Activated naive CD8-positive, alpha-beta T cell treated with anti-CD3 and anti-CD28 coated beads, Interleukin-2, amount 10 ng/mL, durations not matched to agents 7 days and 5 days (primary cell): ENCODE results near the gene NEDD8. TPM values are rescaled to one million over a fixed set of nuclear protein-coding genes. Genes with fewer than 3 reads are reported as not detected.

Source experiments
- ATAC-seq: fragments of 150-1000 bp; cut with Tn5 transposase; one replicate; pipeline ENCODE4 v1.10.0; 2021; ENCODE audit warnings: low read depth, moderate library complexity
- POLR2A ChIA-PET: fragments of 350-600 bp; sonication (Branson Sonifier 250); formaldehyde crosslinking; loops from one replicate; lab custom pipeline; 2021; ENCODE audit warnings: antibody characterized with exemption; lab: Charles Lee
- DNase-seq: peaks from one replicate; pipeline ENCODE4 v3.0.0; 2021
- H3K27ac Mint-ChIP-seq: one replicate; pipeline ENCODE4 v1.8.0; 2022; ENCODE audit warnings: mild to moderate bottlenecking, mixed read lengths
- H3K27me3 Mint-ChIP-seq: one replicate; pipeline ENCODE4 v1.8.0; 2022; ENCODE audit warnings: mild to moderate bottlenecking, moderate library complexity, mixed read lengths
- H3K36me3 Mint-ChIP-seq: one replicate; pipeline ENCODE4 v1.8.0; 2021; ENCODE audit warnings: mild to moderate bottlenecking, mixed read lengths
- H3K4me1 Mint-ChIP-seq: one replicate; pipeline ENCODE4 v1.8.0; 2021; ENCODE audit warnings: mixed read lengths
- H3K4me3 Mint-ChIP-seq: one replicate; pipeline ENCODE4 v1.8.0; 2022; ENCODE audit warnings: mild to moderate bottlenecking, moderate library complexity, mixed read lengths
- H3K9me3 Mint-ChIP-seq: one replicate; pipeline ENCODE4 v1.8.0; 2021; ENCODE audit warnings: mixed read lengths
- total RNA-seq, 2 experiments: library from RNA; stranded (reverse); gene quantifications; one replicate each; pipeline ENCODE4 v1.2.3, GENCODE V29; 2021

NEDD8 gene
- total RNA-seq, 2 experiments from 2014 or later = 179 to 196 TPM

DNA sequence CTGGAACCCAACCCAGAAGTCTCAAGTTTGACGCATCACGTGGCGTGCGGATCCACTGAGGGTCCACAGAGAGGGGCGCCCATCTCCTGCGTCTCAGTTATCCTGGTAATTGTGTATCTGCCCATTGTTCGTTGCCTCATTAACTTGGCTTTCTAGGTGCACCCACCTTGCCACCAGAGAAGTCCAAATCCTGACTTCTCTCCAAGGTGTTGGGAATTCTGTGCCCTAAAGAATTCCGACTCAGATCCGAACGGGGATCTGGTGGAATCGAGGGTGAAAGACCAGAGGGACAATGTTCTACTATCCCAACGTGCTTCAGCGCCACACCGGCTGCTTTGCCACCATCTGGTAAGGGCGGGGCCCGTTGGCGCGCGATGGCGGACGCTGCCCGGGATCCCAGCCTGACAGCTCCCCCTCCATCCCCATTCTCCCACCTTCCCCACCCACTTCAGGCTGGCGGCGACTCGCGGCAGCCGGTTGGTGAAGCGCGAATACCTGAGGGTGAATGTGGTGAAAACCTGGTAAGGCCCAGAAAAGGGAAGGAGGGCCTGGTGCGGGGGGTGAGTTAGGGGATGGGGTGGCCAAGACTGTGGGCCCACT lies 59.8 kb downstream of the NEDD8 start:
- Mint-ChIP-seq H3K27me3 (no peaks in the 10 kb centered on the region), H3K4me3 (peak overlapping the region; percentile 93), H3K27ac (peak overlapping the region; percentile 60), H3K36me3 (peaks cover 30% of the 10 kb centered on the region), H3K9me3 (no peaks in the 10 kb centered on the region), H3K4me1 (peaks cover 16% of the 10 kb centered on the region)
- POLR2A ChIA-PET = interaction anchor here (1.0 to 4.7 kb wide), 8 partner anchors 8 to 41 kb away, joined by 3 to 82 read pairs (median 10); partner anchors contain the start of genes CHMP4A, IPO4, IRF9 and RNF31
- ATAC-seq = no peak
- no peak for DNase-seq

DNA sequence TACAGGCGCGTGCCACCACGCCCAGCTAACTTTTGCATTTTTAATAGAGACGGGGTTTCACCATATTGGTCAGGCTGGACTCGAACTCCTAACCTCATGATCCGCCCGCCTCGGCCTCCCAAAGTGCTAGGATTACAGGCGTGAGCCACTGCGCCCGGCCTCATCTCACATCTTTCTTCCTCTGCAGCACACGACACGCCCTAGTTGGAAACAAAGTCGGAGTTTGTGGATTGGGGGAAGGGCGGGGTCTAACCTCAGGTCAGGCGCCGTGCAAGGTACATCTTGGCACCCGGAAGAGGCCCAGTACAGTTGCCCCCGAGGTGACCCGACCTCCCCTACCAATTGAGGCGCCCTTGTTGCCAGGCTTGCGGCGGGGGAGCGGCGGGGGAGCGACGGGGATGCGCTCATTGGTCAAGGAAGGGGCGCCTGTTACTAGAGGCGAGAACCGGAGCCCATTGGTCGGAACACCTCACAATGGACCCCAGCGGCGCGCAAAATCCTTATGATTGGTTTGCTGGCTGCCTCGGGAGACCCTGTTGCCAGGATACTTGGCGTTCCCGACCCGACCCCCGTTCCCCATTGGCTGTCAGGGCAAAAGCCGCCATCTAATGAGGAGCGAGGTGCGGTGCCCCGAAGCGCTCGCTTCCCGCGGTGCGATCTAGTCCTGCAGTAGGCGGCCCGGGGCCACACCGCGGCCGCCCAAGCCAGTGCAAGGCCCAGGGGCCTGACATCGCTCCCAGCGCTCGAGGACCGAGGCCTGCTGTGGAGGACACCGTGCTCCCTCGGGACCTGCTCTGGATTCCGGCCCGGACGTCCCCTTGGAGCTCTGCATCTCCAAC lies 60.5 kb downstream of the NEDD8 start, which contains the start of gene REC8:
Gene REC8, plus strand, starts transcription at position 659 of the 839 bp plus-strand sequence. CDS start 473 bp downstream, outside the sequence.
- Mint-ChIP-seq H3K9me3 (no peaks in the 10 kb centered on the region), H3K4me3 (peak within 1 kb of the TSS; percentile 93), H3K4me1 (peaks cover 19% of the 10 kb centered on the region), H3K36me3 (peaks cover 28% of the 10 kb centered on the region), H3K27me3 (no peaks in the 10 kb centered on the region), H3K27ac (peak within 1 kb of the TSS; percentile 88)
- POLR2A ChIA-PET = interaction anchor here (0.6 to 4.7 kb wide), 10 partner anchors 9 to 151 kb away, joined by 3 to 82 read pairs (median 6); partner anchors contain the start of genes CHMP4A, DCAF11, IRF9 and NRL
- DNase-seq (peak; percentile 78), ATAC-seq (peak; percentile 86)

DNA sequence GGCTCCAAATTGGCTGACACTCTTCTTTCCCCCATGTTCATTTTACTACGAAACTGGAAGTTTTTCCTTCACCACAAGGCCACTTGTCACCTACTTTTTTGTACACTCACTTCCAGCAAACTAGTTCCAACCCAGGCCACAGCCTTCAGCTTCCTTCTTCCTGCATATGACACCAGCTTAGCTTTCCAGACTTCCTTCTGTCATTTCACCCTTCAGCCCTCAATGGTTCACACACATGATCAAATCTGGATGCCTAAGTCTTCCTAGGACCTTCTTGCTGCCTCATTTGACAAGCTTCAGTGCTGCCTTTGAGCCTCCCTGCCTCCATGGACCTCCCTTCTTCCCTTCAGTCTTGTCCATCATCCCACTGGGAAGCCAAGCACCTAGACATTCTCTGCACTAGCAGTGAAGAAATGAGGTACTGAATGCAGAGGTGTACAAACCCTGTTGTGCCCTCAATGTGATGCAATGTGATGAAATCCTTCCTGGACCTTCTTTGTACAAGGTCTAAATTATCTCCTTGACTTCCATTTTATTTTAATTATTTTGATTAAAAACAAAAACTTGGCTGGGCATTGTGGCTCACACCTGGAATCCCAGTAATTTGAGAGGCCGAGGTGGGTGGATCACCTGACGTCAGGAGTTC lies 64.6 kb downstream of the NEDD8 start:
- Mint-ChIP-seq H3K36me3 (peaks cover 53% of the 10 kb centered on the region), H3K4me3 (no peak overlapping the region), H3K4me1 (peaks cover 43% of the 10 kb centered on the region), H3K9me3 (no peaks in the 10 kb centered on the region), H3K27me3 (no peaks in the 10 kb centered on the region), H3K27ac (peak overlapping the region; percentile 21)
- no peak for ATAC-seq
- no peak for DNase-seq
- POLR2A ChIA-PET = interaction anchor here (1.5 kb wide), 1 partner anchor 28 kb away, joined by 9 read pairs; the partner anchor contains the start of gene TM9SF1

Other genes starting within 250 kb of the NEDD8 start
- gene DHRS4L2, start 243.4 kb downstream of the NEDD8 start, total RNA-seq = 10 to 100 TPM; 17.7 to 20.9 TPM
- gene CARMIL3, start 180.4 kb downstream of the NEDD8 start, total RNA-seq = under 1 TPM; 0.80 to 0.91 TPM
- under 1 TPM in 1 of 2 experiments, not detected in 1; 0.14 TPM for gene CPNE6, start 160.8 kb downstream of the NEDD8 start, total RNA-seq
- 10 to 100 TPM; 47.4 to 50.6 TPM for gene PCK2, start 138.1 kb downstream of the NEDD8 start, total RNA-seq
- 100 to 1,000 TPM; 100 to 105 TPM for gene DCAF11, start 117.6 kb downstream of the NEDD8 start, total RNA-seq
- gene NRL, start 117.4 kb downstream of the NEDD8 start, total RNA-seq = 1 to 10 TPM; 3.3 to 3.4 TPM
- 1 to 10 TPM; 1.3 to 1.7 TPM for gene FITM1, start 101.7 kb downstream of the NEDD8 start, total RNA-seq
- 100 to 1,000 TPM; 430 to 443 TPM for gene PSME1, start 96.2 kb downstream of the NEDD8 start, total RNA-seq
- gene EMC9, start 90.8 kb downstream of the NEDD8 start, total RNA-seq = 10 to 100 TPM; 41.6 to 43.9 TPM
- 100 to 1,000 TPM; 406 to 414 TPM for gene PSME2, start 85.8 kb downstream of the NEDD8 start, total RNA-seq
- 100 to 1,000 TPM; 131 to 153 TPM for gene RNF31, start 84.9 kb downstream of the NEDD8 start, total RNA-seq
- 100 to 1,000 TPM; 234 to 252 TPM for gene IRF9, start 71.1 kb downstream of the NEDD8 start, total RNA-seq
- 10 to 100 TPM; 55.1 to 60.7 TPM for gene REC8, start 60.3 kb downstream of the NEDD8 start, total RNA-seq
- 10 to 100 TPM; 32.2 to 33.0 TPM for gene IPO4, start 43.6 kb downstream of the NEDD8 start, total RNA-seq
- 10 to 100 TPM; 28.9 to 29.6 TPM for gene TM9SF1, start 36.9 kb downstream of the NEDD8 start, total RNA-seq
- under 1 TPM; 0.43 to 0.53 TPM for gene TSSK4, start 26.7 kb downstream of the NEDD8 start, total RNA-seq
- 10 to 100 TPM; 93.6 to 97.8 TPM for gene CHMP4A, start 18.9 kb downstream of the NEDD8 start, total RNA-seq
- 10 to 100 TPM; 11.9 to 15.4 TPM for gene MDP1, start 16.3 kb downstream of the NEDD8 start, total RNA-seq
- gene GMPR2, start 562 bp upstream of the NEDD8 start, total RNA-seq = 10 to 100 TPM; 76.6 to 82.2 TPM
- 100 to 1,000 TPM; 122 to 124 TPM for gene TINF2, start 10.3 kb upstream of the NEDD8 start, total RNA-seq
- 1 to 10 TPM; 5.7 to 5.8 TPM for gene TGM1, start 30.8 kb upstream of the NEDD8 start, total RNA-seq
- 10 to 100 TPM; 42.1 to 48.8 TPM for gene RABGGTA, start 39.2 kb upstream of the NEDD8 start, total RNA-seq
- gene DHRS1, start 67.4 kb upstream of the NEDD8 start, total RNA-seq = 10 to 100 TPM; 36.0 to 41.9 TPM
- 10 to 100 TPM; 28.7 to 31.1 TPM for gene NOP9, start 67.5 kb upstream of the NEDD8 start, total RNA-seq
- gene CIDEB, start 75.6 kb upstream of the NEDD8 start, total RNA-seq = 10 to 100 TPM; 33.7 to 34.8 TPM
- gene LTB4R2, start 77.8 kb upstream of the NEDD8 start, total RNA-seq = 10 to 100 TPM; 19.4 to 21.2 TPM
- gene LTB4R, start 79.1 kb upstream of the NEDD8 start, total RNA-seq = 10 to 100 TPM; 27.0 to 27.8 TPM
- 1 to 10 TPM; 4.4 to 6.3 TPM for gene ADCY4, start 102.7 kb upstream of the NEDD8 start, total RNA-seq
- gene RIPK3, start 107.6 kb upstream of the NEDD8 start, total RNA-seq = 10 to 100 TPM; 41.1 to 43.7 TPM
- not detected for gene NFATC4, start 135.8 kb upstream of the NEDD8 start, total RNA-seq
- gene NYNRIN, start 166.6 kb upstream of the NEDD8 start, total RNA-seq = under 1 TPM; 0.34 to 0.42 TPM
- gene CBLN3, start 197.3 kb upstream of the NEDD8 start, total RNA-seq = 1 to 10 TPM; 3.2 to 3.8 TPM
- 100 to 1,000 TPM; 104 to 105 TPM for gene KHNYN, start 197.6 kb upstream of the NEDD8 start, total RNA-seq
- gene SDR39U1, start 210.4 kb upstream of the NEDD8 start, total RNA-seq = 10 to 100 TPM; 75.7 to 79.5 TPM